ENCODE data around the gene TIAM1. TPM values are rescaled to one million over a fixed set of nuclear protein-coding genes. Genes with fewer than 3 reads are reported as not detected.

The TIAM1 gene
- polyA plus RNA-seq, 3 donors, result 12.9 to 14.6 (median 13.4) TPM

GRCh38 chr21:31335957-31336738 lies 7.9 kb downstream of the TIAM1 start:
- no peak for DNase-seq (ENCODE audit: low read depth in 3 of 3, low spot score in 2 of 3)

GRCh38 chr21:31334648-31335121 lies 9.4 kb downstream of the TIAM1 start:
- DNase-seq (ENCODE audit: low read depth in 3 of 3, low spot score in 2 of 3), result no peak

GRCh38 chr21:31332525-31332924 lies 11.5 kb downstream of the TIAM1 start:
- no peak for DNase-seq (ENCODE audit: low read depth in 3 of 3, low spot score in 2 of 3)

- DNase-seq (ENCODE audit: low read depth in 3 of 3, low spot score in 2 of 3), result no peak
Measured at GRCh38 chr21:31331231-31331630, 12.8 kb downstream of the TIAM1 start.

GRCh38 chr21:31330144-31330483 lies 13.9 kb downstream of the TIAM1 start:
- no peak for DNase-seq (ENCODE audit: low read depth in 3 of 3, low spot score in 2 of 3)

GRCh38 chr21:31329456-31330143 lies 14.5 kb downstream of the TIAM1 start:
- DNase-seq (ENCODE audit: low read depth in 3 of 3, low spot score in 2 of 3), result no peak

- DNase-seq (ENCODE audit: low read depth in 3 of 3, low spot score in 2 of 3), result no peak
Measured at GRCh38 chr21:31326522-31327242, 17.4 kb downstream of the TIAM1 start.

- no peak for DNase-seq (ENCODE audit: low read depth in 3 of 3, low spot score in 2 of 3)
Measured at GRCh38 chr21:31318971-31319370, 25.1 kb downstream of the TIAM1 start.

- no peak for DNase-seq (ENCODE audit: low read depth in 3 of 3, low spot score in 2 of 3)
Measured at GRCh38 chr21:31317688-31318087, 26.4 kb downstream of the TIAM1 start.

GRCh38 chr21:31316488-31317169 lies 27.4 kb downstream of the TIAM1 start:
- DNase-seq (ENCODE audit: low read depth in 3 of 3, low spot score in 2 of 3), result no peak

- DNase-seq (ENCODE audit: low read depth in 3 of 3, low spot score in 2 of 3), result no peak
Measured at GRCh38 chr21:31316072-31316471, 28.0 kb downstream of the TIAM1 start.

- no peak for DNase-seq (ENCODE audit: low read depth in 3 of 3, low spot score in 2 of 3)
Measured at GRCh38 chr21:31310750-31311149, 33.3 kb downstream of the TIAM1 start.

GRCh38 chr21:31308584-31308983 lies 35.5 kb downstream of the TIAM1 start:
- no peak for DNase-seq (ENCODE audit: low read depth in 3 of 3, low spot score in 2 of 3)

GRCh38 chr21:31305888-31306287 lies 38.2 kb downstream of the TIAM1 start:
- no peak for DNase-seq (ENCODE audit: low read depth in 3 of 3, low spot score in 2 of 3)

- DNase-seq (ENCODE audit: low read depth in 3 of 3, low spot score in 2 of 3), result no peak
Measured at GRCh38 chr21:31299291-31300147, 44.5 kb downstream of the TIAM1 start.

GRCh38 chr21:31298618-31299269 lies 45.3 kb downstream of the TIAM1 start:
- DNase-seq (ENCODE audit: low read depth in 3 of 3, low spot score in 2 of 3), result no peak

- DNase-seq (ENCODE audit: low read depth in 3 of 3, low spot score in 2 of 3), result no peak
Measured at GRCh38 chr21:31297806-31298205, 46.3 kb downstream of the TIAM1 start.

- DNase-seq (ENCODE audit: low read depth in 3 of 3, low spot score in 2 of 3), result no peak
Measured at GRCh38 chr21:31295676-31296075, 48.4 kb downstream of the TIAM1 start.

- DNase-seq (ENCODE audit: low read depth in 3 of 3, low spot score in 2 of 3), result no peak
Measured at GRCh38 chr21:31294691-31295090, 49.4 kb downstream of the TIAM1 start.

GRCh38 chr21:31293986-31294385 lies 50.1 kb downstream of the TIAM1 start:
- no peak for DNase-seq (ENCODE audit: low read depth in 3 of 3, low spot score in 2 of 3)

All from right renal cortex interstitium (tissue), 3 donors.